ENCODE data around the gene FOXJ3. TPM values are rescaled to one million over a fixed set of nuclear protein-coding genes. Genes with fewer than 3 reads are reported as not detected.

Gene FOXJ3
- total RNA-seq, 3 donors from 2014 or later, result 52.6 to 82.7 (median 57.7) TPM

DNA sequence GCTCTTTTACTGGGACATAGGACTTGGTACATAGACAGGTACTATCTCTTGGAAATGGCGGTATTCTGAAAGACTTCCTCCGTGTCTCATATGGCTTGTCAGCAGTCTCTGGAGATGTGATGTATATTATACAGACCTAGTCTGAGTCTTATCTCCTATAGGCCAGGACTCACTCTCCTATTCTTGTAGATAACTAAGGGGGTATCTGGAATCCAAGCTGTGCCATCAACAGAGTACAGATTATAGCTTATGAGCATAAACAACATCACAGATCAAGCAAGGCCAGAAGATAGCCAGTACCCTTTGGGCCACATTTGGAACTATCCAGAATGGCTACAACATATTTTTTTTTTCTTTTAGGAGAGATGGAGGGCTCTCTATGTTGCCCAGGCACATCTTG lies 29.5 kb upstream of the FOXJ3 start:
- Histone ChIP-seq H3K9me3 (no peaks in the 10 kb centered on the region), H3K27ac (no peak overlapping the region), H3K36me3 (no peaks in the 10 kb centered on the region), H3K4me1 (no peaks in the 10 kb centered on the region), H3K4me3 (no peak overlapping the region), H3K27me3 (no peaks in the 10 kb centered on the region)
- intact Hi-C loops (cut with DNase I; ENCODE audit: low total_unique reads), result loop anchor here (5.0 kb wide), 1 partner anchor 652 kb away; no protein-coding TSS in a partner anchor
- no peak for TF ChIP-seq POLR2A (IDR thresholded peaks at IDR 0.05)
- TF ChIP-seq, protein P1, sequence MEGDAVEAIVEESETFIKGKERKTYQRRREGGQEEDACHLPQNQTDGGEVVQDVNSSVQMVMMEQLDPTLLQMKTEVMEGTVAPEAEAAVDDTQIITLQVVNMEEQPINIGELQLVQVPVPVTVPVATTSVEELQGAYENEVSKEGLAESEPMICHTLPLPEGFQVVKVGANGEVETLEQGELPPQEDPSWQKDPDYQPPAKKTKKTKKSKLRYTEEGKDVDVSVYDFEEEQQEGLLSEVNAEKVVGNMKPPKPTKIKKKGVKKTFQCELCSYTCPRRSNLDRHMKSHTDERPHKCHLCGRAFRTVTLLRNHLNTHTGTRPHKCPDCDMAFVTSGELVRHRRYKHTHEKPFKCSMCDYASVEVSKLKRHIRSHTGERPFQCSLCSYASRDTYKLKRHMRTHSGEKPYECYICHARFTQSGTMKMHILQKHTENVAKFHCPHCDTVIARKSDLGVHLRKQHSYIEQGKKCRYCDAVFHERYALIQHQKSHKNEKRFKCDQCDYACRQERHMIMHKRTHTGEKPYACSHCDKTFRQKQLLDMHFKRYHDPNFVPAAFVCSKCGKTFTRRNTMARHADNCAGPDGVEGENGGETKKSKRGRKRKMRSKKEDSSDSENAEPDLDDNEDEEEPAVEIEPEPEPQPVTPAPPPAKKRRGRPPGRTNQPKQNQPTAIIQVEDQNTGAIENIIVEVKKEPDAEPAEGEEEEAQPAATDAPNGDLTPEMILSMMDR (IDR thresholded peaks at IDR 0.05), result no peak
- TF ChIP-seq POLR2AphosphoS5 (IDR thresholded peaks at IDR 0.05), result no peak
- no peak for DNase-seq (ENCODE audit: low spot score in 2 of 2)

DNA sequence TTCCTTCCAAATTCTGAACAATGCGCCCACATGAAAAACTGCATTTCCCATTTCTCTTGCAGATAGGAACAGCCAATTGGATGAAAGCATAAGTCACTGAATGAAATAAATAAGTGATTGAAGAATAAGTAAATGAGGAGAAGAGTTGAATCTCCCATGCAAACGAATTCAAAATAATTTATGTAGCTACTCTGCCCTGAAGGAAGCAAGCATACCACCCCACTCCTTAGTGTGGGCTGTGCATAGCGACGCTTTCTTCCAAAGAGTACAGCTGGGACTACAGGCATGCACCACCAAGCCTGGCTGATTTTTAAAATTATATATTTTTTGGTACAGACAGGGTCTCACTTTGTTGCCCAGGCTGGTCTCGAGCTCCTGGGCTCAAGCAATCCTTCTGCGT lies 29.1 kb upstream of the FOXJ3 start:
- H3K4me3 ChIP-seq, result no peak overlapping the region
- no peaks in the 10 kb centered on the region for H3K9me3 ChIP-seq
- no peaks in the 10 kb centered on the region for H3K27me3 ChIP-seq
- H3K27ac ChIP-seq, result no peak overlapping the region
- H3K36me3 ChIP-seq, result no peaks in the 10 kb centered on the region
- intact Hi-C loops (cut with DNase I; ENCODE audit: low total_unique reads), result loop anchor here (5.0 kb wide), 1 partner anchor 652 kb away; no protein-coding TSS in a partner anchor
- TF ChIP-seq, protein P1 (IDR thresholded peaks at IDR 0.05), result no peak
- no peak for TF ChIP-seq POLR2A (IDR thresholded peaks at IDR 0.05)
- TF ChIP-seq POLR2AphosphoS5 (IDR thresholded peaks at IDR 0.05), result no peak
- no peaks in the 10 kb centered on the region for H3K4me1 ChIP-seq
- no peak for DNase-seq (ENCODE audit: low spot score in 2 of 2)

DNA sequence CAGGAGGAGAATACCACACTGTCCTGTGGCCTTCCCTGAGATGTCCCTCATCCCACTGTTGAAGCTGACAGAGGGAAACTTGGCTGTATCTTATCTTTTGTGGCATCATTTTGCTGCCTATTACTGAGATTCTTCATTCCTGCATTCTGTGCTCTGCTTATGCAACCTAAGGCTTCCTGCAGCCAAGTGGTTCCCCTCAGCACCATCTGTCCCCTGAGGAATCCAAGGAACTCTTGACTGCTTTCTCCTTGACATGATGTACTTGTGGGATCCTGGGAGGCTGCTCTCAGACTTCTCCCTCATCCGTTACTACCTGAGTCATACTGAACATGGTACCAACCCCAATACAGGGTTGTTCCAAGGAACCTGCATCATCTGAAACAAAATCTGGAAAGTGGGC lies 24.4 kb upstream of the FOXJ3 start:
- Histone ChIP-seq H3K27ac (no peak overlapping the region), H3K4me3 (no peak overlapping the region), H3K27me3 (no peaks in the 10 kb centered on the region), H3K36me3 (no peaks in the 10 kb centered on the region), H3K9me3 (no peaks in the 10 kb centered on the region), H3K4me1 (no peaks in the 10 kb centered on the region)
- DNase-seq (ENCODE audit: low spot score in 2 of 2), result no peak
- intact Hi-C loops (cut with DNase I; ENCODE audit: low total_unique reads), result no loop called here
- TF ChIP-seq, protein P1 (IDR thresholded peaks at IDR 0.05), result no peak
- TF ChIP-seq POLR2AphosphoS5 (IDR thresholded peaks at IDR 0.05) (no peak), POLR2A (IDR thresholded peaks at IDR 0.05) (no peak)

DNA sequence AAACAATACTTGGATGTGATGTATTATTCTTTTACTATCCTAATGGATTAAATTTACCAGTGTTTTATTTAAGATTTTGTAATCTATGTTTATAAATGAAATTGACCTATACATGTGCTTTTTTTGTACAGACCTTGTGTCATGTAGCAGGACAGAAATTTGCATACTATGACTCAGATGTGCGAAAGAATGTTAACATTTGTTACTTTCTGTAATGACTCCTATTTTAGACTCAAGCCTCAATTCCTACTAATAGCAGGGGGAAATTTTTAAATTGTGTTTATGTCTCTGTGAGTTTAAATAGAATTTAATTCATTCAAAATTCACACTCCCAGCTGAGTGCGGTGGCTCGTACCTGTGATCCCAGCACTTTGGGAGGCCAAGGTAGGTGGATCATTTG lies 23.8 kb upstream of the FOXJ3 start:
- TF ChIP-seq, protein P1 (IDR thresholded peaks at IDR 0.05), result no peak
- TF ChIP-seq POLR2AphosphoS5 (IDR thresholded peaks at IDR 0.05) (no peak), POLR2A (IDR thresholded peaks at IDR 0.05) (no peak)
- H3K36me3 ChIP-seq, result no peaks in the 10 kb centered on the region
- no peak for DNase-seq (ENCODE audit: low spot score in 2 of 2)
- H3K27ac ChIP-seq, result no peak overlapping the region
- H3K4me3 ChIP-seq, result no peak overlapping the region
- H3K4me1 ChIP-seq, result no peaks in the 10 kb centered on the region
- intact Hi-C loops (cut with DNase I; ENCODE audit: low total_unique reads), result no loop called here
- no peaks in the 10 kb centered on the region for H3K27me3 ChIP-seq
- no peaks in the 10 kb centered on the region for H3K9me3 ChIP-seq

DNA sequence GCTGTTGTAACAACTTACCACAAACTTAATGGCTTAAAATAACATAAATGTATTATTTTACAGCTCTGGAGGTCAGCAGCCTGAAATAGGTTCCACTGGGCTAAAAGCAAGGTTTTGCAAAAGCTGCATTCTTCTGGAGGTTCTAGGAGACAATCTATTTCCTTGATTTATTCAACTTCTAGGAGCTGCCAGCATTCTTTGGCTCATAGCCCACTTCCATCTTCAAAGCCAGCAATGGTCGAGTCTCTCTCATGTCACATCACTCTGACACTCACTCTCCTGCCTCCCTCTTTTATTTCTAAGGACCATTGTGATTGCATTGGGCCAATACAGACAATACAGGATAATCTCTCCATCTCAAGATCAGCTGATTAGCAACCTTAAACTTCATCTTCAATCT lies 15.1 kb upstream of the FOXJ3 start:
- DNase-seq (ENCODE audit: low spot score in 2 of 2), result no peak
- Histone ChIP-seq H3K27ac (no peak overlapping the region), H3K4me3 (no peak overlapping the region), H3K9me3 (no peaks in the 10 kb centered on the region), H3K4me1 (no peaks in the 10 kb centered on the region), H3K27me3 (no peaks in the 10 kb centered on the region), H3K36me3 (no peaks in the 10 kb centered on the region)
- TF ChIP-seq POLR2A (IDR thresholded peaks at IDR 0.05), result no peak
- TF ChIP-seq, protein P1 (IDR thresholded peaks at IDR 0.05), result no peak
- no peak for TF ChIP-seq POLR2AphosphoS5 (IDR thresholded peaks at IDR 0.05)
- intact Hi-C loops (cut with DNase I; ENCODE audit: low total_unique reads), result no loop called here

All from breast epithelium (tissue), 4 donors.